SK-N-SH (cell line): ENCODE data around the gene PACC1. TPM values are rescaled to one million over a fixed set of nuclear protein-coding genes. Genes with fewer than 3 reads are reported as not detected.

Source experiments
- CTCF ChIA-PET: fragments of 300-600, 350-600 bp; formaldehyde crosslinking; extraction: SDS; loops from one replicate; lab custom pipeline; 2021; lab: Yijun Ruan, JAX
- POLR2A ChIA-PET: fragments of 350-600 bp; sonication (Branson Sonifier 250); formaldehyde crosslinking; extraction: SDS; loops from one replicate; lab custom pipeline; 2020; ENCODE audit warnings: antibody characterized with exemption, inconsistent platforms; lab: Yijun Ruan, JAX
- DNase-seq: peaks from one replicate; pipeline ENCODE4 v3.0.0; 2012
- H2AFZ ChIP-seq: fragments of 200-600 bp; sonication (generic); 2 replicates; pipeline ENCODE4 v1.8.1; 2016; ENCODE audit warnings: antibody characterized with exemption, mild to moderate bottlenecking, low read depth
- H3F3A ChIP-seq: fragments of 200-600 bp; sonication (generic); replicated peaks from 2 replicates; pipeline ENCODE3; 2016; ENCODE audit warnings: antibody characterized with exemption, mild to moderate bottlenecking; ENCODE audit not compliant: insufficient read depth
- H3K27ac ChIP-seq, 2 experiments: fragments of 200-500 bp in 1 of 2; fragments of 200-600 bp in 1 of 2; sonication (Bioruptor generic) in 1 of 2; sonication (generic), shearing (Covaris generic) in 1 of 2; 2 replicates each; pipeline versions ENCODE4 v1.5.1 to v1.6.1; 2014 to 2016; ENCODE audit warnings: low read depth in 2 of 2, inconsistent platforms in 1 of 2, low read length in 1 of 2, mild to moderate bottlenecking in 1 of 2, mixed read lengths in 1 of 2
- H3K27me3 ChIP-seq: fragments of 200-600 bp; sonication (generic), shearing (Covaris generic); 2 replicates; pipeline ENCODE4 v1.6.1; 2016; ENCODE audit warnings: mixed run types; ENCODE audit not compliant: insufficient read depth
- H3K36me3 ChIP-seq, 2 experiments: fragments of 200-500 bp in 1 of 2; fragments of 200-600 bp in 1 of 2; sonication (Bioruptor generic) in 1 of 2; sonication (generic) in 1 of 2; replicated peaks in 1 of 2; 2 replicates each; pipeline versions ENCODE3 to v1.5.1; 2014 to 2016; ENCODE audit warnings: low read length in 1 of 2, mild to moderate bottlenecking in 1 of 2; ENCODE audit not compliant: insufficient read depth in 2 of 2, control insufficient read depth in 1 of 2
- H3K4me1 ChIP-seq, 2 experiments: fragments of 200-500 bp in 1 of 2; fragments of 200-600 bp in 1 of 2; sonication (Bioruptor generic) in 1 of 2; sonication (generic), shearing (Covaris generic) in 1 of 2; 2 replicates each; pipeline versions ENCODE4 v1.5.1 to v1.6.1; 2014 to 2016; ENCODE audit warnings: low read depth in 1 of 2, low read length in 1 of 2, mixed run types in 1 of 2; ENCODE audit not compliant: insufficient read depth in 2 of 2, control insufficient read depth in 1 of 2
- H3K4me2 ChIP-seq: fragments of 200-600 bp; sonication (generic), shearing (Covaris generic); 2 replicates; pipeline ENCODE4 v1.6.1; 2017; ENCODE audit warnings: mixed run types
- H3K4me3 ChIP-seq, 2 experiments: fragments of 200-500 bp in 1 of 2; fragments of 200-600 bp in 1 of 2; sonication (Bioruptor generic) in 1 of 2; sonication (generic), shearing (Covaris generic) in 1 of 2; 2 replicates each; pipeline versions ENCODE4 v1.5.1 to v1.8.1; 2014 to 2016; ENCODE audit warnings: low read depth in 2 of 2, inconsistent platforms in 1 of 2, low read length in 1 of 2, mild to moderate bottlenecking in 1 of 2, mixed read lengths in 1 of 2, moderate library complexity in 1 of 2
- H3K79me2 ChIP-seq: fragments of 200-600 bp; sonication (generic); 2 replicates; pipeline ENCODE4 v1.8.1; 2017; ENCODE audit warnings: mild to moderate bottlenecking; ENCODE audit not compliant: insufficient read depth
- H3K9ac ChIP-seq: fragments of 200-600 bp; sonication (generic); 2 replicates; pipeline ENCODE4 v1.6.1; 2017; ENCODE audit warnings: mixed run types
- H3K9me2 ChIP-seq: fragments of 200-600 bp; sonication (generic); 2 replicates; pipeline ENCODE4 v1.6.1; 2017; ENCODE audit warnings: mixed run types
- H3K9me3 ChIP-seq: fragments of 200-600 bp; sonication (generic); 2 replicates; pipeline ENCODE4 v1.6.1; 2017; ENCODE audit warnings: mixed run types, mild to moderate bottlenecking, moderate library complexity
- H4K20me1 ChIP-seq: fragments of 200-600 bp; sonication (generic); 2 replicates; pipeline ENCODE4 v1.6.1; 2017; ENCODE audit warnings: mild to moderate bottlenecking, mixed run types; ENCODE audit not compliant: insufficient read depth
- EZH2phosphoT487 ChIP-seq: fragments of 200-600 bp; sonication (generic); IDR thresholded peaks from 2 replicates; pipeline ENCODE4 v1.6.1; 2017; ENCODE audit warnings: low read depth, mixed run types, mild to moderate bottlenecking, antibody characterized with exemption, moderate library complexity, borderline replicate concordance
- FOSL2 ChIP-seq: IDR thresholded peaks from 2 replicates; pipeline ENCODE4 v1.4.0; 2012; ENCODE audit warnings: low read depth, mild to moderate bottlenecking, moderate library complexity, borderline replicate concordance
- FOXM1 ChIP-seq: IDR thresholded peaks from 2 replicates; pipeline ENCODE4 v1.4.0; 2012; ENCODE audit warnings: low read depth, mild to moderate bottlenecking
- GATA2 ChIP-seq: sonication (generic); formaldehyde crosslinking; IDR thresholded peaks from 2 replicates; pipeline ENCODE4 v1.5.0; 2020; ENCODE audit warnings: mild to moderate bottlenecking, missing genetic modification reagents
- IRF3 ChIP-seq: fragments of 150-350 bp; IDR thresholded peaks from 2 replicates; pipeline ENCODE4 v1.6.1; 2016; ENCODE audit warnings: mild to moderate bottlenecking, low read depth, low read length
- MAX ChIP-seq: IDR thresholded peaks from 2 replicates; pipeline ENCODE4 v1.4.0; 2012; ENCODE audit warnings: low read depth
- MEF2A ChIP-seq: IDR thresholded peaks from 2 replicates; pipeline ENCODE4 v1.4.0; 2012; ENCODE audit warnings: low read depth, borderline replicate concordance
- NFIC ChIP-seq: IDR thresholded peaks from 2 replicates; pipeline ENCODE4 v1.4.0; 2012; ENCODE audit warnings: borderline replicate concordance
- NRF1 ChIP-seq: IDR thresholded peaks from 2 replicates; pipeline ENCODE4 v1.6.1; 2012; ENCODE audit warnings: low read depth, mild to moderate bottlenecking, low read length
- POLR2AphosphoS5 ChIP-seq: IDR thresholded peaks from 2 replicates; pipeline ENCODE4 v1.6.1; 2012; ENCODE audit warnings: low read depth, low read length
- RAD21 ChIP-seq: IDR thresholded peaks from 2 replicates; pipeline ENCODE4 v1.6.1; 2012; ENCODE audit warnings: mild to moderate bottlenecking, low read length
- RCOR1 ChIP-seq: fragments of 150-350 bp; IDR thresholded peaks from 2 replicates; pipeline ENCODE4 v1.6.1; 2017; ENCODE audit warnings: antibody characterized with exemption, low read length
- REST ChIP-seq: IDR thresholded peaks from 2 replicates; pipeline ENCODE4 v1.6.1; 2012; ENCODE audit warnings: mild to moderate bottlenecking, low read depth, low read length, moderate library complexity
- RXRA ChIP-seq: IDR thresholded peaks from 2 replicates; pipeline ENCODE4 v1.4.0; 2012; ENCODE audit warnings: low read depth, mild to moderate bottlenecking, borderline replicate concordance
- SIN3A ChIP-seq: IDR thresholded peaks from 2 replicates; pipeline ENCODE4 v1.6.1; 2012; ENCODE audit warnings: low read depth, mild to moderate bottlenecking, low read length, moderate library complexity, borderline replicate concordance
- SMC3 ChIP-seq: IDR thresholded peaks from 2 replicates; pipeline ENCODE4 v1.6.1; 2012; ENCODE audit warnings: low read depth, low read length, improper control_type of control experiment
- TAF1 ChIP-seq: IDR thresholded peaks from 2 replicates; pipeline ENCODE4 v1.6.1; 2012; ENCODE audit warnings: low read depth, mild to moderate bottlenecking, low read length, moderate library complexity, borderline replicate concordance
- TEAD4 ChIP-seq: IDR thresholded peaks from 2 replicates; pipeline ENCODE4 v1.4.0; 2012; ENCODE audit warnings: mild to moderate bottlenecking, borderline replicate concordance; ENCODE audit not compliant: insufficient read depth
- USF2 ChIP-seq: fragments of 150-350 bp; IDR thresholded peaks from 2 replicates; pipeline ENCODE4 v1.6.1; 2017; ENCODE audit warnings: antibody characterized with exemption, low read length, low read depth, borderline replicate concordance
- YY1 ChIP-seq: IDR thresholded peaks from 2 replicates; pipeline ENCODE4 v1.4.0; 2012; ENCODE audit warnings: low read depth, mild to moderate bottlenecking
- WGBS: methylation state at CpG from one replicate; pipeline ENCODE4 v1.1.6; 2017; ENCODE audit warnings: low lambda C conversion rate; 5-methylcytosine and 5-hydroxymethylcytosine counted together
- polyA plus RNA-seq, 3 experiments: library from polyadenylated mRNA; depleted of rRNA; stranded (reverse); fragments of >200 nt; gene quantifications; 2 replicates each; pipeline ENCODE4 v1.2.3, GENCODE V29; 2012

The PACC1 gene
- polyA plus RNA-seq, 1 of the 3 experiments (the other 2 are of a cell fraction): 23.1 TPM

- no peak overlapping the region for H3K4me3 ChIP-seq
- H3K36me3 ChIP-seq: peaks cover 3 to 20% of the 10 kb centered on the region in 2 experiments
- POLR2A ChIA-PET: interaction anchor here (0.5 kb wide), 1 partner anchor 205 kb away, joined by 4 read pairs; no protein-coding TSS in a partner anchor
- TF ChIP-seq USF2 (no peak), SIN3A (no peak)
- no peaks in the 10 kb centered on the region for H4K20me1 ChIP-seq
- no peaks in the 10 kb centered on the region for H3K4me1 ChIP-seq
- H3K27ac ChIP-seq: no peak overlapping the region
- peaks cover 7% of the 10 kb centered on the region; the same call in 1 of the 2 replicates for H3K79me2 ChIP-seq
- H3K9ac ChIP-seq: no peak overlapping the region
- CTCF ChIA-PET: interaction anchor here (1.2 to 1.6 kb wide), 2 partner anchors 21 to 67 kb away, joined by 3 to 4 read pairs; no protein-coding TSS in a partner anchor
- WGBS: 100% methylated on average over 1 of the region's 1 CpG
- H3K4me2 ChIP-seq: no peak overlapping the region
- no peak overlapping the region for H2AFZ ChIP-seq
- no peaks in the 10 kb centered on the region for H3F3A ChIP-seq
- no peak for DNase-seq
- no peaks in the 10 kb centered on the region for H3K27me3 ChIP-seq
- no peaks in the 10 kb centered on the region for H3K9me2 ChIP-seq
- H3K9me3 ChIP-seq: no peaks in the 10 kb centered on the region
Observed at GRCh38 chr1:212388985-212389716, 25.5 kb downstream of the PACC1 start.

- ChIA-PET POLR2A (no interaction called here), CTCF (no interaction called here)
- Histone ChIP-seq H3K4me3 (no peak overlapping the region), H3K27me3 (no peaks in the 10 kb centered on the region), H3F3A (no peaks in the 10 kb centered on the region), H2AFZ (no peak overlapping the region), H3K9me3 (no peaks in the 10 kb centered on the region), H3K4me2 (no peak overlapping the region), H3K36me3 (peaks cover 5 to 36% of the 10 kb centered on the region in 2 experiments), H4K20me1 (no peaks in the 10 kb centered on the region), H3K9ac (no peak overlapping the region), H3K79me2 (no peaks in the 10 kb centered on the region), H3K9me2 (no peaks in the 10 kb centered on the region), H3K27ac (no peak overlapping the region), H3K4me1 (no peaks in the 10 kb centered on the region)
- no peak for DNase-seq
- TF ChIP-seq NFIC (no peak), EZH2phosphoT487 (no peak), TEAD4 (no peak), RXRA (no peak), FOSL2 (no peak), MEF2A (no peak), NRF1 (no peak), RAD21 (no peak), POLR2AphosphoS5 (no peak), TAF1 (no peak), FOXM1 (no peak), SMC3 (no peak), RCOR1 (no peak), MAX (no peak), YY1 (no peak), GATA2 (CRISPR knock-in tag) (no peak), IRF3 (no peak), REST (no peak)
- 60% methylated on average over 1 of the region's 1 CpG for WGBS
Observed at GRCh38 chr1:212386029-212386428, 28.7 kb downstream of the PACC1 start.
